GM06990 (cell line): Measurements from ENCODE around the gene MIGA1.
"Not testable (repeated sequence)": the region's sequence is repeated elsewhere in the genome, so short reads cannot be mapped to it uniquely, and the experiment has no call there.

Experiments used
- DNase-seq: peaks from one replicate; pipeline ENCODE4 v3.0.0-alpha.2; 2011; ENCODE audit not compliant: insufficient read length; ENCODE audit errors: extremely low read depth
- H3K27me3 ChIP-seq: replicated peaks from 2 replicates; pipeline ENCODE4 v1.6.0; 2011; ENCODE audit warnings: low read length; ENCODE audit not compliant: control insufficient read depth, insufficient read depth
- H3K36me3 ChIP-seq: 2 replicates; pipeline ENCODE4 v1.5.1; 2011; ENCODE audit warnings: low read length; ENCODE audit not compliant: control insufficient read depth, insufficient read depth
- H3K4me3 ChIP-seq: replicated peaks from 2 replicates; pipeline ENCODE4 v1.5.1; 2011; ENCODE audit warnings: low read depth, mild to moderate bottlenecking, control low read depth, low read length
- CTCF ChIP-seq: IDR thresholded peaks from 2 replicates; pipeline ENCODE4 v1.5.1; 2011; ENCODE audit warnings: low read length, control low read depth, mild to moderate bottlenecking, inconsistent platforms; ENCODE audit not compliant: insufficient read depth, poor library complexity, severe bottlenecking

MIGA1 gene

DNA sequence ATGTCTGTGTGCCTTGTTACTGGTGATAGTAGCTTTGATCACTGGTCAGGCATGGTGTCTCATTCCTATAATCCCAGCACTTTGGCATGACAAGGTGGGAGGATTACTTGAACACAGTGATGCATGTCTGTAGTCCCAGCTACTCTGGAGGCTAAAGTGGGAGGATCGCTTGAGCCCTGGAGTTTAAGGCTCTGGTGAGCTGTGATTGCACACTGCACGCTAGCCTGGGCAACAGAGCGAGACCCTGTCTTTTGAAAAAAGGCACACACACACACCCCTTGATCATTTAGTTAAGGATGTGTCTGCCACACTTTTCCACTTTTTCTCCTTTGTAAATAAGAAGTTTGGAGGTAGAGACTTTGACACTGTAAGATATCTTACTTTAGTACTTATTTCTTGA, 15.1 kb downstream of the MIGA1 start:
- Histone ChIP-seq H3K4me3 (no peak overlapping the region), H3K36me3 (peaks cover 2% of the 10 kb centered on the region; the same call in 1 of the 2 replicates), H3K27me3 (no peaks in the 10 kb centered on the region)
- DNase-seq, result no peak
- no peak for TF ChIP-seq CTCF

GRCh38 chr1:77796695-77797405, 17.4 kb downstream of the MIGA1 start:
- Histone ChIP-seq H3K4me3 (no peak overlapping the region), H3K36me3 (peaks cover 5% of the 10 kb centered on the region), H3K27me3 (no peaks in the 10 kb centered on the region)
- no peak for DNase-seq
- TF ChIP-seq CTCF, result no peak

GRCh38 chr1:77797991-77798390, 18.5 kb downstream of the MIGA1 start:
- H3K4me3 ChIP-seq, result no peak overlapping the region
- no peak for DNase-seq
- no peaks in the 10 kb centered on the region for H3K27me3 ChIP-seq
- peaks cover 5% of the 10 kb centered on the region for H3K36me3 ChIP-seq
- TF ChIP-seq CTCF, result no peak

DNA sequence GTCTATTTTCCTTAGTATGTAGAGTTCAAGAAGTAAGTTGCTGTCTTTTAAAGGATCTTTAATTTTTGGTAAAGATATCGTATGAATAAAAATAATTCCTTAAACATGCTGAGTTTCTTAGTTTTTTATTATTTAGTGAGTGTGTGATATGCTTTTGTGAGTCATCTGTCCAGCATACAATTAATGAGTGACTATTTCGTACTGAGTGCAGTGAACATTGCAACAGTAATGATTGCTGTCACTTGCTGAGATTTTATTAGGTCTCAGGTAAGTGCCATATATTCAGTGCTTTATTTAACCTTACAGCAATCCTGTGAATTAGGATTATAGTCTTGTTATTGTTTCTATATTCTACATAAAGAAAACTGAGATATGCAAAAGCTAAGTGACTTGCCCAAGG, 22.6 kb downstream of the MIGA1 start:
- TF ChIP-seq CTCF, result no peak
- peaks cover 3% of the 10 kb centered on the region for H3K36me3 ChIP-seq
- H3K27me3 ChIP-seq, result no peaks in the 10 kb centered on the region
- no peak overlapping the region for H3K4me3 ChIP-seq
- no peak for DNase-seq

GRCh38 chr1:77803371-77803770, 23.9 kb downstream of the MIGA1 start:
- Histone ChIP-seq H3K27me3 (no peaks in the 10 kb centered on the region), H3K36me3 (peaks cover 3% of the 10 kb centered on the region), H3K4me3 (no peak overlapping the region)
- no peak for TF ChIP-seq CTCF
- no peak for DNase-seq

- DNase-seq, H3K36me3 ChIP-seq, H3K4me3 ChIP-seq, H3K27me3 ChIP-seq: not testable (repeated sequence)
These were observed 30.5 kb downstream of the MIGA1 start for GRCh38 chr1:77809787-77810462.

- H3K27me3 ChIP-seq, DNase-seq, H3K4me3 ChIP-seq, H3K36me3 ChIP-seq: not testable (repeated sequence)
These were observed 32.1 kb downstream of the MIGA1 start for GRCh38 chr1:77811589-77811988.
